22Rv1 (cell line): ENCODE data around the gene SLC35F4.

Experiments used
- CTCF ChIP-seq: fragments of 450-650 bp; IDR thresholded peaks from 2 replicates; pipeline ENCODE4 v1.5.1; 2017; ENCODE audit warnings: mild to moderate bottlenecking
- ZFX ChIP-seq: fragments of 450-650 bp; IDR thresholded peaks from 2 replicates; pipeline ENCODE4 v1.6.1; 2017; ENCODE audit warnings: antibody characterized with exemption, borderline replicate concordance

DNA sequence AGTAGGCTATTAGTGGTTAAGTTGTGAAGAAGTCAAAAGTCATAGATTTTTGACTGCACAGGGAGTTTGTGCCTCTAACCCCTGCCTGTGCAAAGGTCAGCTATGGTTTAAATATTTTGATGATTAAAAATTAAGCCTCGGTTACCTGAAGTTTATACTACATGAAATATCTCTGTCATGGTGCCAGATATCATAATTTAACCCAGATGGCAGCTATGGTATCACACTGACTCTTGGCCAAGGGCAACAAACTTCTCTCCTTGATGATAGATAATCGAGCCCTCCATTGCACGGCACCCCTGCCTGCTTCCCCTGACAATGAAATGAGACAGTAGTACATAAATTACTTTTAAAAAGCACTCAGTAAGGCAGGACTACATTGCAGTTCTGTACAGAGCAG is 80.8 kb downstream of the SLC35F4 start:
- TF ChIP-seq CTCF (no peak), ZFX (no peak)
